ENCODE data around the gene PIAS4. TPM values are rescaled to one million over a fixed set of nuclear protein-coding genes. Genes with fewer than 3 reads are reported as not detected.

PIAS4 gene
- total and polyA plus RNA-seq, 2 experiments from 2014 or later: 9.6 to 35.4 TPM

GRCh38 chr19:4075373-4075772 is 67.8 kb downstream of the PIAS4 start:
- Histone ChIP-seq H3K36me3 (no peaks in the 10 kb centered on the region), H3K9me3 (ENCODE audit: low read depth) (no peaks in the 10 kb centered on the region), H3K27me3 (no peaks in the 10 kb centered on the region), H3K4me3 (no peak overlapping the region), H3K4me1 (ENCODE audit: low read depth) (peaks cover 2% of the 10 kb centered on the region), H3K27ac (no peak overlapping the region)
- no peak for DNase-seq (ENCODE audit: low read depth in 1 of 2, low spot score in 1 of 2)
- no peak for TF ChIP-seq CTCF (IDR thresholded peaks at IDR 0.05; ENCODE audit: low read depth, low read length)

GRCh38 chr19:4077007-4077374 is 69.5 kb downstream of the PIAS4 start:
- DNase-seq (ENCODE audit: low read depth in 1 of 2, low spot score in 1 of 2): no peak
- H3K27ac ChIP-seq: no peak overlapping the region
- no peaks in the 10 kb centered on the region for H3K9me3 ChIP-seq (ENCODE audit: low read depth)
- H3K36me3 ChIP-seq: no peaks in the 10 kb centered on the region
- H3K27me3 ChIP-seq: no peaks in the 10 kb centered on the region
- no peak for TF ChIP-seq CTCF (IDR thresholded peaks at IDR 0.05; ENCODE audit: low read depth, low read length)
- peaks cover 2% of the 10 kb centered on the region for H3K4me1 ChIP-seq (ENCODE audit: low read depth)
- H3K4me3 ChIP-seq: no peak overlapping the region

GRCh38 chr19:4077800-4078684 is 70.5 kb downstream of the PIAS4 start:
- Histone ChIP-seq H3K27me3 (no peaks in the 10 kb centered on the region), H3K9me3 (ENCODE audit: low read depth) (no peaks in the 10 kb centered on the region), H3K4me1 (ENCODE audit: low read depth) (peaks cover 2% of the 10 kb centered on the region), H3K36me3 (no peaks in the 10 kb centered on the region), H3K27ac (no peak overlapping the region), H3K4me3 (no peak overlapping the region)
- no peak for TF ChIP-seq CTCF (IDR thresholded peaks at IDR 0.05; ENCODE audit: low read depth, low read length)
- DNase-seq (ENCODE audit: low read depth in 1 of 2, low spot score in 1 of 2): peak; percentile 28 to 60

GRCh38 chr19:4080473-4080872 is 72.9 kb downstream of the PIAS4 start:
- peaks cover 2% of the 10 kb centered on the region for H3K4me1 ChIP-seq (ENCODE audit: low read depth)

GRCh38 chr19:4081441-4082129 is 74.0 kb downstream of the PIAS4 start:
- TF ChIP-seq CTCF (IDR thresholded peaks at IDR 0.05; ENCODE audit: low read depth, low read length): no peak
- no peak overlapping the region for H3K4me3 ChIP-seq
- H3K27me3 ChIP-seq: no peaks in the 10 kb centered on the region
- peak in 1 of 2 donors; percentile 45 for DNase-seq (ENCODE audit: low read depth in 1 of 2, low spot score in 1 of 2)
- peaks cover 2% of the 10 kb centered on the region for H3K4me1 ChIP-seq (ENCODE audit: low read depth)
- no peaks in the 10 kb centered on the region for H3K9me3 ChIP-seq (ENCODE audit: low read depth)
- no peaks in the 10 kb centered on the region for H3K36me3 ChIP-seq
- H3K27ac ChIP-seq: no peak overlapping the region

More at GRCh38 chr19:4080473-4080872, 72.9 kb downstream of the PIAS4 start:
- Histone ChIP-seq H3K9me3 (ENCODE audit: low read depth) (no peaks in the 10 kb centered on the region), H3K27ac (no peak overlapping the region), H3K36me3 (no peaks in the 10 kb centered on the region), H3K4me3 (no peak overlapping the region), H3K27me3 (no peaks in the 10 kb centered on the region)
- TF ChIP-seq CTCF (IDR thresholded peaks at IDR 0.05; ENCODE audit: low read depth, low read length): no peak
- no peak for DNase-seq (ENCODE audit: low read depth in 1 of 2, low spot score in 1 of 2)

Data from cardiac muscle cell (in vitro differentiated cells and primary cell).